LNCAP (cell line): ENCODE measurements around the gene MYLK.

Experiments
- CTCF ChIP-seq: fragments of 450-650 bp; IDR thresholded peaks from 2 replicates; pipeline ENCODE4 v1.5.1; 2017; ENCODE audit warnings: mild to moderate bottlenecking

Gene MYLK

GRCh38 chr3:123805504-123805903 is 78.6 kb downstream of the MYLK start:
- no peak for TF ChIP-seq CTCF

DNA sequence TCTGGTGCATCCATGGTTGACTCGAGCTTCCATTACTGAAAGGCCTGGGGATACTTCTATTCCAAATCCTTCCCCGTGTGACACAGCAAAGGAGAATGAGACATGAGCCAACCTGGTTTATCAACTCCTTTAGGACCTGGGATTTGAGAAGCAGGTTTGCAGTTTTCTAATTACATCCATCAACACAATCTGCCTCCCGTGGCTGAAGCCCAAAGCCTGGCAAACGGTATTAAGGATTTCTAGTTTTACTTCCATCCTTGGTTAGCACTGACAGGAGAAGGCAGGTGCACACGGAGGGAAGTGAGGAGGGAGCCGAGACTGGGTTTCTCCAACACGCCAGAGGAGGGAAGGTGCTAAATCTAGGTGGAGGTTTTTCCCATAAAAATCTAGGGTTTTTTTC is 79.0 kb downstream of the MYLK start:
- no peak for TF ChIP-seq CTCF

- no peak for TF ChIP-seq CTCF
Measured at GRCh38 chr3:123804676-123805075, 79.5 kb downstream of the MYLK start.

DNA sequence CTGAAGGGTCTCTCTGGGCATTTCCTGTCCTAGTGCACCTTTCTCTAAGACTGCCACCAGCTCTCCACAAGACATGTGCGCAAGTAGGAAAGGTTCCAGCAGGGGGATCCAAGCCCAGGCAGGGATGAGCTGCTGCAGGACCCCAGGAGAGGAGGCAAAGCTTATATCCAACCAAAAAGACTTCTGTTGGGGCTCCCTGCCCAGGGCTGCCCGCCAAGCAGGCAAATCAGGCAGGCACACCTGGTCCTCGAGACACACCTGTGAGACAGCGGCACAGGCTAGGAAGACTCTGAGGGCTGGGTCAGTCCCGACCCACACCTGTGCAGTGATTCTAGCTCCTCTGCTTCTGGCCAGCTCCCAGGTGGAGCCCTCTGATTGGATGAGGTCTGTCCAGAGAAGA is 80.6 kb downstream of the MYLK start:
- no peak for TF ChIP-seq CTCF

- TF ChIP-seq CTCF, result no peak
Measured at GRCh38 chr3:123802007-123802625, 82.0 kb downstream of the MYLK start.

DNA sequence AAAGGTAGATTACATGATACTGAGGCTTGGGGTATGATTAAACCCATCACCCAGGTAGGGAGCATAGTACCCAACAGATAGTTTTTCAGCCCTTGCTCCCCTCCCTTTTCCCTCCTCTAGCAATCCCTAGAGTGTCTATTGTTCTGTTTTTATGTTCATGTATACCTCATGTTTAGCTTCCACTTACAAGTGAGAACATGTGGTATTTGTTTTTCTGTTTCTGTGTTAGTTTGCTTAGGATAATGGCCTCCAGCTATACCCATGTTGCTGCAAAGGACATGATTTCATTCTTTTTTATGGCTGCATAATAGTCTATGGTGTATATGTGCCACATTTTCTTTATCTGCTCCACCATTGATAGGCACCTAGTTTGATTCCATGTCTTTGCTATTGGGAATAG is 82.7 kb downstream of the MYLK start:
- TF ChIP-seq CTCF, result no peak

- TF ChIP-seq CTCF, result no peak
Measured at GRCh38 chr3:123800362-123800682, 83.8 kb downstream of the MYLK start.
